Activated naive CD4-positive, alpha-beta T cell (primary cell): ENCODE measurements around the gene CCL7.

Source experiments
- DNase-seq, 4 experiments: peaks; one replicate each; lab custom pipeline; 2025; lab: John Stamatoyannopoulos, UW

Gene CCL7

GRCh38 chr17:34246881-34247280 is 23.1 kb upstream of the CCL7 start:
- DNase-seq: no peak

DNA sequence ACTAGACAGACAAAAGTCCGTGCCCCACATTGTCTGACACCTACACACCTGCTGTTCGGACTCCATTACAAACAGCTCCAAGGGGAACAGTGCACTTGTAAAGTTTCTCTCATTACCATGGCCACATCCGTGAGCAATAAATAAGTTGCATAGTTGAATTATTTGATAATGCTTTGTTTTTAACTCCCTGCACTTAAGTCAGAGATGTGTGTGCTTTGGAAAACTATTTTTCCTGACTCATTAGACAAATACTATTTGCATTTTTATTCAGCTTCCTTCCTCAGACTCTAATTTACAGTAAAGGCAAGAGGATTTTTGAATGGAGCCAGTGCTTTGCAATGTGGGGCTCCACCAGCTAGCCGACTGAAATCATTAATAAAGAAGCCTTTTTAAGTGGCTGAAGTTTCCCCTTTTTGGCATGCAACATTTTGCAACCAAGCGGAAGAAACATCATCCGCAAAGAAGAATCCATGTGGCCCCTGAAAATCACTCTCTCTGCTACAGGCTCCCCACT is 21.5 kb upstream of the CCL7 start:
- DNase-seq: no peak

- DNase-seq: no peak
Observed at GRCh38 chr17:34249061-34249460, 21.0 kb upstream of the CCL7 start.

DNA sequence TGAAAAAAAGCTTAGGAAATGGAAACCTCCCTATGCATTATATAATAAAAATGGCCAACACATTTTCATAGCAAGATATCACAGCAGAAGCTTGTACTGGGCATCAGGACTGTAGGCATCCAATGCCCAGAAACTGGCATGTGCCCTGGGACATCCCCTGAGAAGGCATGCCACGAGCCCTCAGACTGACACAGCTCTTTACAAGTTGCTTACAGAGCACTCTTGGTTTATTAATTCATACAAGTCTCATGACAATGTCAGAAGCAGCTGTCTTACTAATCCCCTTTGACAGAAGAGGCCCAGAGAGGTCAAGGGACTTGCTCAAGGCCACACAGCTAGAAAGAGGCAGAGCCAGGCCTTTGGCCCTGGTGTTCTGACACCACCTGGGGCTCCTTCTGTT is 20.5 kb upstream of the CCL7 start:
- DNase-seq: no peak

- no peak for DNase-seq
Observed at GRCh38 chr17:34251186-34251585, 18.8 kb upstream of the CCL7 start.

- DNase-seq: no peak
Observed at GRCh38 chr17:34252095-34252443, 18.0 kb upstream of the CCL7 start.

GRCh38 chr17:34252444-34253138 is 17.4 kb upstream of the CCL7 start:
- no peak for DNase-seq

DNA sequence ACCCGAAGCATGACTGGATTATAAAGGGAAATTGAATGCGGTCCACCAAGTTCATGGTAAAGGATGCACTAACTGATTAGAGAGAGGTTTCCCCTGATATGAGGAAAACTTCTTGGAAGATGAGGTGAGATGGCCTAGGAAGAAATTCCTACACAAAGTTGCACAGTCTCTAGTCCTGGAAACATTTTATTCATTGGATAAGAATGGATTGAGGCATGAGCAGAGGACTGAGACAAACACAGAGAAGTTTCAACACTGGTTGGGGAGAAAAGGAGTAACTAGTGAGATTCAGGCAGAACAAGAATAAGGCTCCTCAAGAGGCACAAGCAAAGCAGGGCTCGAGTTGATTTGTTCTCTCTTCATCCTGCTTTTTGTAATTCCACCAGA is 16.9 kb upstream of the CCL7 start:
- DNase-seq: no peak

DNA sequence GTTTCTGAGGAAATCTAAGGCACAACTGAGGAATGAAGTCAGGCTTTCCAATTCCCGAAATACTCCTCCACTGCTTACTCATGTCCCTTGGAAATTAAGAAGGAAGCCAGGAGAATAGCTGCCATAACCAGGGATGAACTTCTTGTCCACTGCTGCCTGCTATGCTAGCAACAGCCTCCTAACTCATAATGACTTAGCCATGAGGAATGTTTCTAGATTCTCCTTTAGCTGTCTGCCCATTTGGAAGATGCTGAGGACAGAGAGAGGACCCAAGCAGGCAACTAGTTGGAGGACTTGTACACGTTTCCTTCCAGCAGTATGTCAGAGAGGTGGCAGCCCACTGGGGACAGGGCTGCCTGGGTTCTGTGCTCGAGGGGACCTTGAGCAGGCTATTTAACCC is 15.9 kb upstream of the CCL7 start:
- DNase-seq: no peak

- no peak for DNase-seq
Observed at GRCh38 chr17:34254651-34255380, 15.2 kb upstream of the CCL7 start, which contains the start of gene CCL2. Gene CCL2, plus strand, starts transcription at chr17:34255285. Its CDS starts 65 bp downstream, at chr17:34255350.

- no peak for DNase-seq
Observed at GRCh38 chr17:34255381-34255732, 14.7 kb upstream of the CCL7 start.

- no peak for DNase-seq
Observed at GRCh38 chr17:34255841-34256240, 14.2 kb upstream of the CCL7 start.

GRCh38 chr17:34257299-34257985 is 12.6 kb upstream of the CCL7 start:
- DNase-seq: no peak

DNA sequence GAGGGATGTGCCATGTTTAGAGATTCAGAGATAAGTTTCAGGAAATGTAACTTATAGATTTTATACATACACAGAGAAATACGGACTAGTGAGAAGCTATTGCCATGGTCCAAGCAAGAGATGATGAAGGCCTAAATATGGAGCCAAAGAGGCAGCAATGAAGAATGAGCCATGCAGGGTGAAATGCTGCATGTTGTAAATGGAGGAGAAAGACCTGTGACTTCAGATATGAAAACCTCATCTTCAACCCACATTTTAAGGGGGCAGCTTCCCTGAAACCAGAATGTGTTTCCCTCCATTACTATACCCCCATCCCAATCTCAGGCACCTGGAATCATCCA is 12.1 kb upstream of the CCL7 start:
- no peak for DNase-seq

DNA sequence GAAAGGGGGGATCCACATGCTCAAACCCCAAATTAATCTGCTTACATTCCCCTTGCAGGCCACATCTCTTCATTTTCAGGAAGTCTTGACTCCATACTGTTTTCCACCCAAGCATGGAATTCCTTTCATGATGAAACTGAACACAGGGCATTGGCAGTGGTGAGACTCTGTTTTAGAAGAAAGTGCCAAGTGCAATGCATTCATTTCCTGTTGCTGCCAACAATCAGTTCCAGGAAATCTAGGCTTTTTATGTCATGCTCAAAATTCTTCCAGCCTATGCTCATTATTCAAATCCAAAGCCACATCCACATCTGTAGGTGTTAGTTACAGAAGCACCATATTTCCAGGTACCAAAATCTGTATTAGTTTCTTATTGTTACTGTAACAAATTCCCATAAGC is 10.9 kb upstream of the CCL7 start:
- no peak for DNase-seq

GRCh38 chr17:34260861-34261260 is 9.2 kb upstream of the CCL7 start:
- DNase-seq: no peak

DNA sequence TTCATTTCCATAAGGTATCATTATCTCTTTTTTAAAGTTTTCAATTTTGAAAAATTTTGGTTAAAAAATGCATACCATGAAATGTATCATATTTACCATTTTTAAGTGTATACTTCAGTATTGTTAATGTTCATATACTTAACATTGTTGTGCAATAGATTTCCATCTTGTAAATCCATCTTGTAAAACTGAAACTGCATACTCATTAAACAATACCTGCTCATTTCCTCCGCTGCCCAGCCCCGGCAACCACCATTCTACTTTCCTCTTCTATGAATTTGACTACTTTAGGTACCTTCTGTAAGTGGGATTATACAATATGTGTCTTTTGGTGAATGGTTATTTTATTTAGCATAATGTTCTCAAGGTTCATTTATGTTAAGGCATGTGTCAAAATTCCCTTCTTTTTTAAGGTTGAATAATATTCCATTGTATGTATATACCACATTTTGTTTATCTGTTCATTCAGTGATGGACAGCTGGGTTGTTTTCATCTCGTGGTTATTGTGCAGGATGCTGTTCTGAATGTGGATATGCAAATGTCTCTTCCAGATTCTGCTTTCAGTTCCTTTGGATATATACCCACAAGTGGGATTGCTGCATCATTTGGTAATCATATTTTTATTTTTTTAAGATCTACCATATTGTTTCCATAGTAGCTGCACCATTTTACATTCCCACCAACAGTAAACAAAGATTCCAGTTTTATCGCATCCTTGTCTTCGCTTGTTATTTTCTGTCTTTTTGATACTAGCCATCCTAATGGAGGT is 8.3 kb upstream of the CCL7 start:
- DNase-seq: no peak

DNA sequence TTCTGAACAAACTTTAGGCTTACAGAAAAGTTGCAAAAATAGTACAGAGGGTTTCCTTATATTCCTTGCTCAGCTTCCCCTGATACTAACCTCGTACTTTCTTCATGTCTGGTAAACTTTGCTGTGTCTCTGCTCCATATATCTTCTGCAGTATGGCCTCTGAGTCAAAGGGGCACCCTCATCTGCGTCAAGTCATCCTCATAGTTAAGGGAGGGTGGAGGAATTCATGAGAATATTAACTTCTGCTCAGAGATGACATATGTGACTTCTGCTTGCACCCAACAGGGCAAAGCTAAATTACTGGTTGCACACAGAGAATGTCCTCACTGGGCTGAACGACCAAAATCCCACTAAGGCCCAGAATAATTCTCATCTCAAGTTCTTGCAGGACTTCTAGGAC is 4.3 kb upstream of the CCL7 start:
- no peak for DNase-seq

- no peak for DNase-seq
Observed at GRCh38 chr17:34275881-34276280, 5.9 kb downstream of the CCL7 start.

- no peak for DNase-seq
Observed at GRCh38 chr17:34276826-34277225, 6.8 kb downstream of the CCL7 start.

DNA sequence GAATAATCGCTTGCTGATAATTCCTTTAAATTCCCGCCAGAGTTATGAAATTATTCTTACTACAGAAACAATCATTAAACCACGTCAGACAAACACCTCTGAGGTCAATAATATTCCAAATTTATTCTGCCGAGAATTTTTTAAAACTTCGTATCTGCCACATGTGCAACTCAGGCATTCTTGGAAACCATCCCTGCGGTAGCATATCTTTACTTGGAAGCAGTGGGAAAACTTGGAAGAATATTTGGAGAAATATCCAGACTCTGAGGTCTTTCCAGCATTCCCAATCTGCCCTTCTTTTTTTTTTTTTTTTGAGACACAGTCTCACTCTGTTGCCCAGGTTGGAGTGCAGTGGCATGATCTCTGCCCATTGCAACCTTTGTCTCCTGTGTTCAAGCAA is 13.6 kb downstream of the CCL7 start:
- no peak for DNase-seq

- DNase-seq: no peak
Observed at GRCh38 chr17:34285286-34285792, 15.3 kb downstream of the CCL7 start, which contains the start of gene CCL11. Gene CCL11, plus strand, starts transcription at chr17:34285742. Its CDS starts 67 bp downstream, at chr17:34285809.
